Measurements from ENCODE around the gene MS4A10. TPM values are rescaled to one million over a fixed set of nuclear protein-coding genes. Genes with fewer than 3 reads are reported as not detected.

The MS4A10 gene
- total and polyA plus RNA-seq, 9 of the 15 experiments (the other 6 are each of a cell fraction or from before 2014, with no cell fraction given): not detected

DNA sequence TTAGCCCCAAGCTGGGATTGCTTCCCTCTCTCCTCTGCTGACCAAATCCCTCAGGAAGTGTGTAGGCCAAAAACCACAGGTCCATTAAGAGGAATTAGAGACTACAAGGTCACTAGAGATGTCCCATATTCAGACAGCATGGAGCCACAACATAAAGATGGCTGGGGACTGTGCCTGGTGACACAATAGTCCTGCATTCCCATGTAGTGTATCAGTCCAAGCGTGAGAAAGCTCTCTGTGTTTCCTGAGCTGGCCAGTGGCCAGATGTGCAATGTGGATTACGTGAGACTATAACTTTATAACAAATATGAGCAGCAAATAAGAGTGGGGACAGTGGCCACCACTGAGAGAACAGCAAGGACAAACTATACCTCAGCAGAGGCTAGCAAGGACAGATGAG lies 7.6 kb upstream of the MS4A10 start:
- in situ Hi-C loops (cut with MboI) (loop anchor here (5.0 kb wide), 1 partner anchor 120 kb away; no protein-coding TSS in a partner anchor), intact Hi-C loops (cut with micrococcal nuclease) (loop anchor here (5.0 kb wide), 1 partner anchor 350 kb away; no protein-coding TSS in a partner anchor)
- DNase-seq (ENCODE audit: extremely low read depth in 1 of 4, low spot score in 3 of 4) (no peak), ATAC-seq (no peak), FAIRE-seq (peak; percentile 49)
- BruUV-seq (replicated peaks): no TSS peak
- peaks cover 7 to 28% of the 10 kb centered on the region in 2 experiments; a peak in 4 of 5 replicates for H3K27me3 ChIP-seq (ENCODE audit: control insufficient read depth in 2 of 2, insufficient read depth in 2 of 2, low read length in 2 of 2)
- no peaks in the 10 kb centered on the region for H4K20me1 ChIP-seq (replicated peaks; ENCODE audit: control insufficient read depth, insufficient read depth, low read length)
- 3% methylated on average over 2 of the region's 2 CpGs for WGBS (ENCODE audit: insufficient coverage, low coverage, missing lambda C conversion rate)
- ChIA-PET POLR2A (no interaction called here), CTCF (ENCODE audit: low intra/inter-chr PET ratio) (no interaction called here)
- no peak overlapping the region for H3K9ac ChIP-seq (ENCODE audit: insufficient read depth in 1 of 2, low read depth in 2 of 2, low read length in 2 of 2)
- no peaks in the 10 kb centered on the region for H3K36me3 ChIP-seq (ENCODE audit: control insufficient read depth, insufficient read depth, low read length)
- no peak overlapping the region for H2AFZ ChIP-seq (ENCODE audit: low read depth, low read length)
- H3K4me3 ChIP-seq: no peak overlapping the region
- peaks cover 2 to 13% of the 10 kb centered on the region in 2 experiments; a peak in 3 of 5 replicates for H3K4me1 ChIP-seq (replicated peaks in 1 of 2; ENCODE audit: control insufficient read depth in 2 of 2, insufficient read depth in 2 of 2, low read length in 2 of 2)
- H3K9me3 ChIP-seq (replicated peaks; ENCODE audit: control insufficient read depth, insufficient read depth, low read depth, low read length): no peaks in the 10 kb centered on the region
- H3K9me1 ChIP-seq (ENCODE audit: control insufficient read depth, insufficient read depth, low read length): no peaks in the 10 kb centered on the region
- H3K4me2 ChIP-seq (ENCODE audit: insufficient read depth, low read length): no peak overlapping the region
- H3K79me2 ChIP-seq (ENCODE audit: control insufficient read depth, insufficient read depth, low read length): no peaks in the 10 kb centered on the region
- H3K27ac ChIP-seq (ENCODE audit: extremely low read depth, low read depth, low read length): no peak overlapping the region
- TF ChIP-seq, protein P1, sequence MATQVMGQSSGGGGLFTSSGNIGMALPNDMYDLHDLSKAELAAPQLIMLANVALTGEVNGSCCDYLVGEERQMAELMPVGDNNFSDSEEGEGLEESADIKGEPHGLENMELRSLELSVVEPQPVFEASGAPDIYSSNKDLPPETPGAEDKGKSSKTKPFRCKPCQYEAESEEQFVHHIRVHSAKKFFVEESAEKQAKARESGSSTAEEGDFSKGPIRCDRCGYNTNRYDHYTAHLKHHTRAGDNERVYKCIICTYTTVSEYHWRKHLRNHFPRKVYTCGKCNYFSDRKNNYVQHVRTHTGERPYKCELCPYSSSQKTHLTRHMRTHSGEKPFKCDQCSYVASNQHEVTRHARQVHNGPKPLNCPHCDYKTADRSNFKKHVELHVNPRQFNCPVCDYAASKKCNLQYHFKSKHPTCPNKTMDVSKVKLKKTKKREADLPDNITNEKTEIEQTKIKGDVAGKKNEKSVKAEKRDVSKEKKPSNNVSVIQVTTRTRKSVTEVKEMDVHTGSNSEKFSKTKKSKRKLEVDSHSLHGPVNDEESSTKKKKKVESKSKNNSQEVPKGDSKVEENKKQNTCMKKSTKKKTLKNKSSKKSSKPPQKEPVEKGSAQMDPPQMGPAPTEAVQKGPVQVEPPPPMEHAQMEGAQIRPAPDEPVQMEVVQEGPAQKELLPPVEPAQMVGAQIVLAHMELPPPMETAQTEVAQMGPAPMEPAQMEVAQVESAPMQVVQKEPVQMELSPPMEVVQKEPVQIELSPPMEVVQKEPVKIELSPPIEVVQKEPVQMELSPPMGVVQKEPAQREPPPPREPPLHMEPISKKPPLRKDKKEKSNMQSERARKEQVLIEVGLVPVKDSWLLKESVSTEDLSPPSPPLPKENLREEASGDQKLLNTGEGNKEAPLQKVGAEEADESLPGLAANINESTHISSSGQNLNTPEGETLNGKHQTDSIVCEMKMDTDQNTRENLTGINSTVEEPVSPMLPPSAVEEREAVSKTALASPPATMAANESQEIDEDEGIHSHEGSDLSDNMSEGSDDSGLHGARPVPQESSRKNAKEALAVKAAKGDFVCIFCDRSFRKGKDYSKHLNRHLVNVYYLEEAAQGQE (IDR thresholded peaks at IDR 0.05; ENCODE audit: borderline replicate concordance): no peak
- TF ChIP-seq, protein P1 (CRISPR knock-in tag; IDR thresholded peaks at IDR 0.05; ENCODE audit: low read depth): no peak
- no peak for TF ChIP-seq EP400 (IDR thresholded peaks at IDR 0.05)
- 0 out of 2 replicates have a peak, but pooled peaks have one; percentile 20 for TF ChIP-seq NFIC (IDR thresholded peaks at IDR 0.05)
- TF ChIP-seq, protein P2, sequence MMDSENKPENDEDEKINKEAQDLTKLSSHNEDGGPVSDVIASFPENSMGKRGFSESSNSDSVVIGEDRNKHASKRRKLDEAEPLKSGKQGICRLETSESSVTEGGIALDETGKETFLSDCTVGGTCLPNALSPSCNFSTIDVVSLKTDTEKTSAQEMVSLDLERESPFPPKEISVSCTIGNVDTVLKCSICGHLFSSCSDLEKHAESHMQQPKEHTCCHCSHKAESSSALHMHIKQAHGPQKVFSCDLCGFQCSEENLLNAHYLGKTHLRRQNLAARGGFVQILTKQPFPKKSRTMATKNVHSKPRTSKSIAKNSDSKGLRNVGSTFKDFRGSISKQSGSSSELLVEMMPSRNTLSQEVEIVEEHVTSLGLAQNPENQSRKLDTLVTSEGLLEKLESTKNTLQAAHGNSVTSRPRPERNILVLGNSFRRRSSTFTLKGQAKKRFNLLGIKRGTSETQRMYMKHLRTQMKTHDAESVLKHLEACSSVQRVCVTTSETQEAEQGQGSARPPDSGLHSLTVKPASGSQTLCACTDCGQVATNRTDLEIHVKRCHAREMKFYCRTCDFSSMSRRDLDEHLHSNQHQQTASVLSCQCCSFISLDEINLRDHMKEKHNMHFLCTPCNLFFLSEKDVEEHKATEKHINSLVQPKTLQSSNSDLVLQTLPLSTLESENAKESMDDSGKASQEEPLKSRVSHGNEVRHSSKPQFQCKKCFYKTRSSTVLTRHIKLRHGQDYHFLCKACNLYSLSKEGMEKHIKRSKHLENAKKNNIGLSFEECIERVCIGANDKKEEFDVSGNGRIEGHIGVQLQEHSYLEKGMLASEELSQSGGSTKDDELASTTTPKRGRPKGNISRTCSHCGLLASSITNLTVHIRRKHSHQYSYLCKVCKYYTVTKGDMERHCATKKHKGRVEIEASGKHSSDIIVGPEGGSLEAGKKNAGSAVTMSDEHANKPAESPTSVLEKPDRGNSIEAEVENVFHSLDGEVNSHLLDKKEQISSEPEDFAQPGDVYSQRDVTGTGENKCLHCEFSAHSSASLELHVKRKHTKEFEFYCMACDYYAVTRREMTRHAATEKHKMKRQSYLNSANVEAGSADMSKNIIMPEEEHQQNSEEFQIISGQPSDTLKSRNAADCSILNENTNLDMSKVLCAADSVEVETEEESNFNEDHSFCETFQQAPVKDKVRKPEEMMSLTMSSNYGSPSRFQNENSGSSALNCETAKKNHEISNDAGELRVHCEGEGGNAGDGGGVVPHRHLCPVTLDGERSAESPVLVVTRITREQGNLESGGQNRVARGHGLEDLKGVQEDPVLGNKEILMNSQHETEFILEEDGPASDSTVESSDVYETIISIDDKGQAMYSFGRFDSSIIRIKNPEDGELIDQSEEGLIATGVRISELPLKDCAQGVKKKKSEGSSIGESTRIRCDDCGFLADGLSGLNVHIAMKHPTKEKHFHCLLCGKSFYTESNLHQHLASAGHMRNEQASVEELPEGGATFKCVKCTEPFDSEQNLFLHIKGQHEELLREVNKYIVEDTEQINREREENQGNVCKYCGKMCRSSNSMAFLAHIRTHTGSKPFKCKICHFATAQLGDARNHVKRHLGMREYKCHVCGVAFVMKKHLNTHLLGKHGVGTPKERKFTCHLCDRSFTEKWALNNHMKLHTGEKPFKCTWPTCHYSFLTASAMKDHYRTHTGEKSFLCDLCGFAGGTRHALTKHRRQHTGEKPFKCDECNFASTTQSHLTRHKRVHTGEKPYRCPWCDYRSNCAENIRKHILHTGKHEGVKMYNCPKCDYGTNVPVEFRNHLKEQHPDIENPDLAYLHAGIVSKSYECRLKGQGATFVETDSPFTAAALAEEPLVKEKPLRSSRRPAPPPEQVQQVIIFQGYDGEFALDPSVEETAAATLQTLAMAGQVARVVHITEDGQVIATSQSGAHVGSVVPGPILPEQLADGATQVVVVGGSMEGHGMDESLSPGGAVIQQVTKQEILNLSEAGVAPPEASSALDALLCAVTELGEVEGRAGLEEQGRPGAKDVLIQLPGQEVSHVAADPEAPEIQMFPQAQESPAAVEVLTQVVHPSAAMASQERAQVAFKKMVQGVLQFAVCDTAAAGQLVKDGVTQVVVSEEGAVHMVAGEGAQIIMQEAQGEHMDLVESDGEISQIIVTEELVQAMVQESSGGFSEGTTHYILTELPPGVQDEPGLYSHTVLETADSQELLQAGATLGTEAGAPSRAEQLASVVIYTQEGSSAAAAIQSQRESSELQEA (IDR thresholded peaks at IDR 0.05; ENCODE audit: low read depth): no peak
